Measurements from ENCODE around the gene STOX1. TPM values are rescaled to one million over a fixed set of nuclear protein-coding genes. Genes with fewer than 3 reads are reported as not detected.

STOX1 gene
- total and polyA plus RNA-seq, 2 of the 13 experiments (the other 11 are each of a cell fraction or from before 2014, with no cell fraction given): 2.5 to 6.0 TPM

DNA sequence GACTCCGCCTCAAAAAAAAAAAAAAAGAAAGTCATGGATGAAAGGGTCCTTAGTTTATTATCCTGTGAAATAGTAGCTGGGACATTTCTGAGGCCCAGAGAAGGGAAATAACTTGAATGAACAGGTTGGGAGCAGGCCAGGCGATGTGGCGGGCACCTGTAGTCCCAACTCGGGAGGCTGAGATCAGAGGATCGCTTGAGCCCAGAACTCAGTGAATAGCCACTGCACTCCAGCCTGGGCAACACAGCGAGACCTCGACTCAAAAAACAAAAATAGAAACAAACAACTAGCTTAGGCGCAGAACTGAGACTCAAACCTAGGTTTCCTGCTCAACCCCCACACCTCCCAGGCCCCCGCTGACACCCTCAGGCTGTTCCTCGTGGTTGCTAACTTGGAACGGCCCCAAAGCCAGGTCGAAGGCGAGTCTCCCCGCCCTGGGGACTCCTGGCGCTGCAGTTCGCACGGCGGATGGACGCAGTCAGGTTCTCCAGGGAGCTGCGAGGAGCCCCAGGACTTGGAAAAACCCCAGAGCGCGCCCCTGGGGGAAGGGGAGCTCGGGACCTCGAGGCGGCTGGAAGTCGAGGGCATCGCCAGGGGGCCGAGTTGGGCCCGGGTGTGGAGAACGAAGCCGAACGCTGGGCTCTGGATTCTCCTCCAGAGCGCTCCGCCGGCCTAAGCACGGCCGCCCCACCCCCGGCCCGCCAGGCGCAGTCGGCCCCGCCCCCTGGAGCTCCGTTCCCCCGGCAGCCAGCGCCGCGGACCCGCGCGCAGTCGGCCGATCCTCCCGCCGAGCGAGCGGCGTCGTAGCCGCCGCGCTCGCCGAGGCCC lies at the start of gene STOX1 (continued):
- TF ChIP-seq RFXAP (CRISPR knock-in tag; IDR thresholded peaks at IDR 0.05; ENCODE audit: borderline replicate concordance): 0 out of 2 replicates have a peak, but pooled peaks have one; percentile 33
- no peak for TF ChIP-seq ZNF639 (CRISPR knock-in tag; conservative IDR thresholded peaks at IDR 0.05)
- TF ChIP-seq, protein P1, sequence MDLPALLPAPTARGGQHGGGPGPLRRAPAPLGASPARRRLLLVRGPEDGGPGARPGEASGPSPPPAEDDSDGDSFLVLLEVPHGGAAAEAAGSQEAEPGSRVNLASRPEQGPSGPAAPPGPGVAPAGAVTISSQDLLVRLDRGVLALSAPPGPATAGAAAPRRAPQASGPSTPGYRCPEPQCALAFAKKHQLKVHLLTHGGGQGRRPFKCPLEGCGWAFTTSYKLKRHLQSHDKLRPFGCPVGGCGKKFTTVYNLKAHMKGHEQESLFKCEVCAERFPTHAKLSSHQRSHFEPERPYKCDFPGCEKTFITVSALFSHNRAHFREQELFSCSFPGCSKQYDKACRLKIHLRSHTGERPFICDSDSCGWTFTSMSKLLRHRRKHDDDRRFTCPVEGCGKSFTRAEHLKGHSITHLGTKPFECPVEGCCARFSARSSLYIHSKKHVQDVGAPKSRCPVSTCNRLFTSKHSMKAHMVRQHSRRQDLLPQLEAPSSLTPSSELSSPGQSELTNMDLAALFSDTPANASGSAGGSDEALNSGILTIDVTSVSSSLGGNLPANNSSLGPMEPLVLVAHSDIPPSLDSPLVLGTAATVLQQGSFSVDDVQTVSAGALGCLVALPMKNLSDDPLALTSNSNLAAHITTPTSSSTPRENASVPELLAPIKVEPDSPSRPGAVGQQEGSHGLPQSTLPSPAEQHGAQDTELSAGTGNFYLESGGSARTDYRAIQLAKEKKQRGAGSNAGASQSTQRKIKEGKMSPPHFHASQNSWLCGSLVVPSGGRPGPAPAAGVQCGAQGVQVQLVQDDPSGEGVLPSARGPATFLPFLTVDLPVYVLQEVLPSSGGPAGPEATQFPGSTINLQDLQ (CRISPR knock-in tag; IDR thresholded peaks at IDR 0.05): no peak
- TF ChIP-seq SNAPC4 (CRISPR knock-in tag; IDR thresholded peaks at IDR 0.05): no peak
- 0 out of 2 replicates have a peak, but pooled peaks have one; percentile 35 for TF ChIP-seq POGK (CRISPR knock-in tag; conservative IDR thresholded peaks at IDR 0.05)
- no peak; the same call in 2 of the 3 replicates for TF ChIP-seq MXI1 (IDR thresholded peaks at IDR 0.05; ENCODE audit: borderline replicate concordance, low read depth, low read length)
- no peak for TF ChIP-seq ZNF230 (CRISPR knock-in tag; IDR thresholded peaks at IDR 0.05)
- no peak for TF ChIP-seq ZNF224 (CRISPR knock-in tag; IDR thresholded peaks at IDR 0.05)
- peak; percentile 65; the same call in 1 of the 2 replicates for TF ChIP-seq HDAC1 (CRISPR knock-in tag; IDR thresholded peaks at IDR 0.05)
- TF ChIP-seq, protein P2, sequence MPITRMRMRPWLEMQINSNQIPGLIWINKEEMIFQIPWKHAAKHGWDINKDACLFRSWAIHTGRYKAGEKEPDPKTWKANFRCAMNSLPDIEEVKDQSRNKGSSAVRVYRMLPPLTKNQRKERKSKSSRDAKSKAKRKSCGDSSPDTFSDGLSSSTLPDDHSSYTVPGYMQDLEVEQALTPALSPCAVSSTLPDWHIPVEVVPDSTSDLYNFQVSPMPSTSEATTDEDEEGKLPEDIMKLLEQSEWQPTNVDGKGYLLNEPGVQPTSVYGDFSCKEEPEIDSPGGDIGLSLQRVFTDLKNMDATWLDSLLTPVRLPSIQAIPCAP (CRISPR knock-in tag; IDR thresholded peaks at IDR 0.05; ENCODE audit: low read depth): no peak
- no peak for TF ChIP-seq CHCHD3 (CRISPR knock-in tag; IDR thresholded peaks at IDR 0.05)
- no peak for TF ChIP-seq IKZF4 (CRISPR knock-in tag; IDR thresholded peaks at IDR 0.05; ENCODE audit: borderline replicate concordance, low read depth, not compliant biosample characterization)
- TF ChIP-seq GMEB2 (CRISPR knock-in tag; IDR thresholded peaks at IDR 0.05; ENCODE audit: low read depth): no peak
